Esophagus squamous epithelium (tissue), 4 donors: ENCODE results near the gene TROAP.

Experiments
- CTCF ChIP-seq, 6 experiments: fragments of 450-650 bp in 4 of 6; fragments of 200-600 bp in 2 of 6; sonication (generic) in 2 of 6; IDR thresholded peaks; one replicate each; pipeline ENCODE4 v1.5.1; 2016 to 2019; ENCODE audit warnings: antibody characterized with exemption in 6 of 6, mild to moderate bottlenecking in 4 of 6, moderate library complexity in 4 of 6
- POLR2A ChIP-seq, 4 donors: fragments of 450-650 bp; IDR thresholded peaks; one replicate each; pipeline ENCODE4 v1.6.1; 2017; ENCODE audit warnings: antibody characterized with exemption in 4 of 4, mild to moderate bottlenecking in 4 of 4, moderate library complexity in 3 of 4

DNA sequence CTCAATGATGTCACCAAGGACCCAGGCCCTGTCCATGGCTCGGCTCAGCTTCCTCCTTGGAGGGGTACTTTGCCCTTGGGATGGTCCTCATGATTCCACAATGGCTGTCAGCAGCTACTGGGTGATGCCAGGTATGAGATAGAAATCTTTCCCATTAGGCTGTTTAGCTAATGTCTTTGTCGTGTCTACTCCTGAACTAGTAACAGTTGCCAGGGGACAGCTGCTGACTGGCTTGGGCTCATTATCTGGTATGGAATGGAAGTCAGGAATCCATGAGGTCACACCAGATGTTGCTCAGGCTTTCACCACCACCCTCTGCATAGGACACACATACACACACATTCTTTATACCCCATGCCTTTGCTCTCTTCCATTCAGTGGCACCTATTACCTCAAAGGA, 18.9 kb upstream of the TROAP start:
- TF ChIP-seq CTCF (IDR thresholded peaks at IDR 0.05) (no peak), POLR2A (IDR thresholded peaks at IDR 0.05) (no peak)
